Measurements from ENCODE around the gene SMIM14. TPM values are rescaled to one million over a fixed set of nuclear protein-coding genes. Genes with fewer than 3 reads are reported as not detected.
"Not testable (repeated sequence)": the region's sequence is repeated elsewhere in the genome, so short reads cannot be mapped to it uniquely, and the experiment has no call there.

SMIM14 gene
- total RNA-seq, 1 donor from 2014 or later: 91.0 TPM

GRCh38 chr4:39514888-39515401 lies 123.7 kb downstream of the SMIM14 start:
- no peak overlapping the region for H3K4me3 ChIP-seq
- no peaks in the 10 kb centered on the region for H3K9me3 ChIP-seq (ENCODE audit: low read depth)
- peaks cover 58% of the 10 kb centered on the region for H3K79me2 ChIP-seq (ENCODE audit: low read depth)
- H3K4me2 ChIP-seq: no peak overlapping the region
- no peaks in the 10 kb centered on the region for H3K4me1 ChIP-seq
- peaks cover 23% of the 10 kb centered on the region for H3K36me3 ChIP-seq
- no peak overlapping the region for H3K9ac ChIP-seq
- peaks cover 15% of the 10 kb centered on the region for H4K20me1 ChIP-seq (ENCODE audit: low read depth)
- Mint-ChIP-seq H3K36me3 (peaks cover 16% of the 10 kb centered on the region), H3K4me1 (no peaks in the 10 kb centered on the region), H3K27ac (no peak overlapping the region), H3K9me3 (no peaks in the 10 kb centered on the region), H3K27me3 (ENCODE audit: insufficient read depth, low read depth) (no peaks in the 10 kb centered on the region), H3K4me3 (no peak overlapping the region)
- no peak overlapping the region for H3K27ac ChIP-seq
- peaks cover 6% of the 10 kb centered on the region for H3F3A ChIP-seq (ENCODE audit: low read depth)
- H3K27me3 ChIP-seq: no peaks in the 10 kb centered on the region
- H2AFZ ChIP-seq (replicated peaks): no peak overlapping the region
- no peak for TF ChIP-seq EZH2 (IDR thresholded peaks at IDR 0.05)
- no peak for DNase-seq (ENCODE audit: low spot score)

- not testable (repeated sequence) for H3K4me1 ChIP-seq; H3K27me3 Mint-ChIP-seq (ENCODE audit: insufficient read depth, low read depth); H3K9me3 Mint-ChIP-seq; H3K9me3 ChIP-seq (ENCODE audit: low read depth); H3K27ac Mint-ChIP-seq; H3F3A ChIP-seq (ENCODE audit: low read depth); H3K27me3 ChIP-seq; H3K4me1 Mint-ChIP-seq; H3K4me3 ChIP-seq; H3K4me3 Mint-ChIP-seq; H3K27ac ChIP-seq; H3K9ac ChIP-seq; DNase-seq (ENCODE audit: low spot score); H3K4me2 ChIP-seq; H2AFZ ChIP-seq (replicated peaks)
- Histone ChIP-seq H4K20me1 (ENCODE audit: low read depth) (peaks cover 15% of the 10 kb centered on the region), H3K79me2 (ENCODE audit: low read depth) (peaks cover 51% of the 10 kb centered on the region), H3K36me3 (peaks cover 28% of the 10 kb centered on the region)
- peaks cover 19% of the 10 kb centered on the region for H3K36me3 Mint-ChIP-seq
These were observed 124.4 kb downstream of the SMIM14 start for GRCh38 chr4:39514266-39514665.

GRCh38 chr4:39510348-39510929 lies 128.2 kb downstream of the SMIM14 start:
- H3K36me3 Mint-ChIP-seq: peaks cover 18% of the 10 kb centered on the region
- no peak overlapping the region for H3K4me2 ChIP-seq
- H4K20me1 ChIP-seq (ENCODE audit: low read depth): peaks cover 6% of the 10 kb centered on the region
- H3K9me3 Mint-ChIP-seq: no peaks in the 10 kb centered on the region
- H3K4me1 Mint-ChIP-seq: no peaks in the 10 kb centered on the region
- no peak for TF ChIP-seq CTCF (IDR thresholded peaks at IDR 0.05)
- no peak for TF ChIP-seq EZH2phosphoT487 (IDR thresholded peaks at IDR 0.05)
- no peak for TF ChIP-seq EZH2 (IDR thresholded peaks at IDR 0.05)
- H3K4me3 ChIP-seq: no peak overlapping the region
- no peak overlapping the region for H3K9ac ChIP-seq
- H3F3A ChIP-seq (ENCODE audit: low read depth): peaks cover 5% of the 10 kb centered on the region
- H3K36me3 ChIP-seq: peaks cover 41% of the 10 kb centered on the region
- H3K27ac Mint-ChIP-seq: no peak overlapping the region
- H3K9me3 ChIP-seq (ENCODE audit: low read depth): no peaks in the 10 kb centered on the region
- no peak overlapping the region for H3K4me3 Mint-ChIP-seq
- DNase-seq (ENCODE audit: low spot score): no peak
- H3K4me1 ChIP-seq: no peaks in the 10 kb centered on the region
- H2AFZ ChIP-seq (replicated peaks): no peak overlapping the region
- H3K79me2 ChIP-seq (ENCODE audit: low read depth): peaks cover 13% of the 10 kb centered on the region
- H3K27ac ChIP-seq: no peak overlapping the region
- no peaks in the 10 kb centered on the region for H3K27me3 ChIP-seq
- H3K27me3 Mint-ChIP-seq (ENCODE audit: insufficient read depth, low read depth): no peaks in the 10 kb centered on the region

- Histone ChIP-seq H2AFZ (replicated peaks) (no peak overlapping the region), H3K4me1 (no peaks in the 10 kb centered on the region), H3K36me3 (peaks cover 55% of the 10 kb centered on the region), H4K20me1 (ENCODE audit: low read depth) (no peaks in the 10 kb centered on the region), H3K9ac (no peak overlapping the region), H3K27me3 (no peaks in the 10 kb centered on the region), H3K79me2 (ENCODE audit: low read depth) (no peaks in the 10 kb centered on the region), H3F3A (ENCODE audit: low read depth) (peaks cover 11% of the 10 kb centered on the region), H3K4me3 (no peak overlapping the region), H3K4me2 (no peak overlapping the region), H3K9me3 (ENCODE audit: low read depth) (no peaks in the 10 kb centered on the region), H3K27ac (no peak overlapping the region)
- H3K36me3 Mint-ChIP-seq: peaks cover 31% of the 10 kb centered on the region
- DNase-seq (ENCODE audit: low spot score): no peak
- TF ChIP-seq CTCF (IDR thresholded peaks at IDR 0.05): no peak
- no peak for TF ChIP-seq EZH2phosphoT487 (IDR thresholded peaks at IDR 0.05)
- no peak overlapping the region for H3K4me3 Mint-ChIP-seq
- no peaks in the 10 kb centered on the region for H3K4me1 Mint-ChIP-seq
- H3K27me3 Mint-ChIP-seq (ENCODE audit: insufficient read depth, low read depth): peaks cover 2% of the 10 kb centered on the region
- H3K27ac Mint-ChIP-seq: no peak overlapping the region
- no peaks in the 10 kb centered on the region for H3K9me3 Mint-ChIP-seq
These were observed 133.1 kb downstream of the SMIM14 start for GRCh38 chr4:39505581-39505980.

Measured in neural progenitor cell (in vitro differentiated cells).